ENCODE data around the gene TP53INP2. TPM values are rescaled to one million over a fixed set of nuclear protein-coding genes. Genes with fewer than 3 reads are reported as not detected.

The TP53INP2 gene
- total RNA-seq, 1 experiment from 2014 or later = 20.6 TPM

- POLR2A ChIA-PET = no interaction called here
- Histone ChIP-seq H3K27me3 (ENCODE audit: control insufficient read depth, insufficient read depth, low read length) (no peaks in the 10 kb centered on the region), H3K4me3 (ENCODE audit: low read depth in 2 of 2, low read length in 2 of 2) (peak overlapping the region; percentile 77 to 79), H3K36me3 (ENCODE audit: control insufficient read depth, insufficient read depth, low read length) (peaks cover 2% of the 10 kb centered on the region; the same call in 1 of the 2 replicates), H3K27ac (ENCODE audit: low read length) (peak overlapping the region; percentile 74), H3K4me1 (ENCODE audit: control insufficient read depth, insufficient read depth, low read length) (peaks cover 5% of the 10 kb centered on the region; the same call in 1 of the 2 replicates), H3K9me3 (ENCODE audit: control insufficient read depth, insufficient read depth, low read depth, low read length) (no peaks in the 10 kb centered on the region)
- in situ Hi-C loops (cut with HindIII; ENCODE audit: low pct_unique_long_range_greater_than_20kb, low sequenced_read_pairs) (no loop called here), intact Hi-C loops (cut with micrococcal nuclease; ENCODE audit: unreplicated experiment) (no loop called here)
- TF ChIP-seq CTCF (IDR thresholded peaks at IDR 0.05) = no peak
- TF ChIP-seq POLR2AphosphoS5 (IDR thresholded peaks at IDR 0.05; ENCODE audit: low read depth, low read length) = no peak
- no peak for TF ChIP-seq SIN3A (IDR thresholded peaks at IDR 0.05; ENCODE audit: borderline replicate concordance, insufficient read depth, low read depth, low read length)
- TF ChIP-seq REST (IDR thresholded peaks at IDR 0.05; ENCODE audit: insufficient read depth in 1 of 2, low read depth in 2 of 2, low read length in 1 of 2) = no peak
- no peak for TF ChIP-seq TCF7L2 (IDR thresholded peaks at IDR 0.05; ENCODE audit: low read depth, low read length)
- DNase-seq (ENCODE audit: low read depth, low spot score) (no peak), ATAC-seq (no peak)
- BruUV-seq (replicated peaks) = TSS peak; percentile 8
- CTCF ChIA-PET = interaction anchor here (0.6 to 1.2 kb wide), 2 partner anchors 396 to 538 kb away, joined by 3 read pairs; no protein-coding TSS in a partner anchor
These were observed 6.4 kb downstream of the TP53INP2 start for GRCh38 chr20:34710568-34710839.

GRCh38 chr20:34710861-34711574 lies 6.9 kb downstream of the TP53INP2 start:
- H3K4me1 ChIP-seq (ENCODE audit: control insufficient read depth, insufficient read depth, low read length) = peaks cover 5% of the 10 kb centered on the region; the same call in 1 of the 2 replicates
- ATAC-seq (no peak), DNase-seq (ENCODE audit: low read depth, low spot score) (no peak)
- no peaks in the 10 kb centered on the region for H3K27me3 ChIP-seq (ENCODE audit: control insufficient read depth, insufficient read depth, low read length)
- no peak overlapping the region for H3K27ac ChIP-seq (ENCODE audit: low read length)
- CTCF ChIA-PET = interaction anchor here (0.6 to 1.2 kb wide), 2 partner anchors 397 to 537 kb away, joined by 3 read pairs; no protein-coding TSS in a partner anchor
- intact Hi-C loops (cut with micrococcal nuclease; ENCODE audit: unreplicated experiment) = no loop called here
- peaks cover 2% of the 10 kb centered on the region; the same call in 1 of the 2 replicates for H3K36me3 ChIP-seq (ENCODE audit: control insufficient read depth, insufficient read depth, low read length)
- BruUV-seq (replicated peaks) = no TSS peak
- in situ Hi-C loops (cut with HindIII; ENCODE audit: low pct_unique_long_range_greater_than_20kb, low sequenced_read_pairs) = no loop called here
- H3K4me3 ChIP-seq (ENCODE audit: low read depth in 2 of 2, low read length in 2 of 2) = no peak overlapping the region; a peak in 1 of 4 replicates
- no peaks in the 10 kb centered on the region for H3K9me3 ChIP-seq (ENCODE audit: control insufficient read depth, insufficient read depth, low read depth, low read length)
- TF ChIP-seq CTCF (IDR thresholded peaks at IDR 0.05) (no peak), SIN3A (IDR thresholded peaks at IDR 0.05; ENCODE audit: borderline replicate concordance, insufficient read depth, low read depth, low read length) (no peak), REST (IDR thresholded peaks at IDR 0.05; ENCODE audit: insufficient read depth in 1 of 2, low read depth in 2 of 2, low read length in 1 of 2) (no peak), POLR2AphosphoS5 (IDR thresholded peaks at IDR 0.05; ENCODE audit: low read depth, low read length) (no peak), TCF7L2 (IDR thresholded peaks at IDR 0.05; ENCODE audit: low read depth, low read length) (no peak)
- POLR2A ChIA-PET = no interaction called here

Measured in Panc1 (cell line).